ENCODE results near the gene HNRNPU.

The HNRNPU gene

DNA sequence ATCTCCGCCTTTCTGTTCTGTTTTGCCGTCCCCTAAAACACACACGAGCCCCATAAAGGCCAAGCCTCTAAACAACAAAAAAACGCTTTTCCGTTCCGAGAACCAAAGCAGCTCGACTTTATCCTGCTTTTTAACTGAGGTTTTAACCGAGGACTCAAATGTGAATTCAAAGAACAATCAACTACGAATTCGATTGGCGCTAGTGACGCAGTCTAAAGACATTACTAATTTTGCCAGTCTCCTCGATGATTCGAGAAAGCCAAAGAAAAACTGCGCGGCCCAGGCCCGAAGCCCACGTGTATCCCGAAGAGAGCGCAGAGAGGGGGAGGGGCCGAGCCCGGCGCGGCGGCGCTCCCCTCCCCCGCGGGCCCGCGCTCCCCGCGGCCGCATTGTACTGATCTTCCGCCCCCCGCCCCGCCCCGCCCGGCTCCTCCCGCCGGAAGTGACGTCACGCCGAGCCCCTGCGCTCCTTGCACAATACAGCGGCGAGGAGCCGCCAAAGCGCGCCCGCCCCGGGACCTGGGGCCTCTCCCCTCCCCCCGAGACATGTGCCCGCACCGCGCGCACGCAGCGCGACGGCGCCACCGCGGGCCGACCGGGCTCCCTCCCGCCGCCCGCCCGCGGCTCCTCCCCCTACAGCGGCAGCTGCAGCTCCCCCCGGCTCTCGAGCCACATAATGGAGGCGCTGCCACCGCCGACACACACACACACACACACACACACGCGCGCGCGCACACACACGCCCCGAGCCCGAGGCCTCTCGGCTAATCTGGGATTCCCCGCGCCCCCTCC, 1.4 kb downstream of the HNRNPU start:
- DNase-seq: peak; percentile 95

GRCh38 chr1:244862354-244862698, 2.0 kb downstream of the HNRNPU start:
- DNase-seq: no peak

GRCh38 chr1:244861683-244862082, 2.7 kb downstream of the HNRNPU start:
- DNase-seq: no peak

GRCh38 chr1:244860914-244861610, 3.3 kb downstream of the HNRNPU start:
- DNase-seq: no peak

DNA sequence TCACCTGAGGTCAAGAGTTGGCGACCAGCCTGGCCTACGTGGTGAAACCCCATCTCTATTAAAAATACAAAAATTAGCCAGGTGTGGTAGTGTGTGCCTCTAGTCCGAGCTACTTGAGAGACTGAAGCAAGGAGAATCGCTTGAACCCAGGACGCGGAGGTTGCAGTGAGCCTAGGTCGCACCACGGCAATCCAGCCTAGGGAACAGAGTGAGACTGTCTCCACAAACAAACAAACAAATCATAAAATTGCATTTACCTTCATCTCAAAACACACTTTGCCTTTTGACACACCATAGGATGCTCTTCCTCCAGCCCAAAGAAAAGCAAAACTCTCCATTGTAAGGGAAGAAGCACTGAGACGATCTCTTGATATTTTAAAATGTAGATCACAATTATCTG, 4.3 kb downstream of the HNRNPU start:
- no peak for DNase-seq

- DNase-seq: no peak
Observed at GRCh38 chr1:244858357-244858756, 6.0 kb downstream of the HNRNPU start.

DNA sequence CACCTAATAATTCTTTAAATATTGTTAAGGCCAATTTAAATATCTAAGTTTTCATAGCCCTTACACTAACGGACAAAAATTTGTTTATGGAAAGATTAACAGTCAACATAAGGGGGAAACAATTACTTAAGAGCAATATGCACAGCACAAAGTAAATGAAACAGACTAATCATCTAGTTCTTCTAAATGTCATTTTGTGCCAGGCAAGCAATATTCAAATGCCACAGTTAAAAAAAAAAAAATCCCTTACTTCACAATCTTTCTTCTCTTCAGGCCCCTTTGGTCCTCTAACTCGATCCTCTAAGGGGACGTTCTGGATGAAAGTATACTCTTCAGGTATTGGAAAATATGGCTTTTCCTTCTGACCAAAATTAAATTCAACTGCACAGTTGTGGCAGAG, 6.6 kb downstream of the HNRNPU start:
- DNase-seq: no peak

DNA sequence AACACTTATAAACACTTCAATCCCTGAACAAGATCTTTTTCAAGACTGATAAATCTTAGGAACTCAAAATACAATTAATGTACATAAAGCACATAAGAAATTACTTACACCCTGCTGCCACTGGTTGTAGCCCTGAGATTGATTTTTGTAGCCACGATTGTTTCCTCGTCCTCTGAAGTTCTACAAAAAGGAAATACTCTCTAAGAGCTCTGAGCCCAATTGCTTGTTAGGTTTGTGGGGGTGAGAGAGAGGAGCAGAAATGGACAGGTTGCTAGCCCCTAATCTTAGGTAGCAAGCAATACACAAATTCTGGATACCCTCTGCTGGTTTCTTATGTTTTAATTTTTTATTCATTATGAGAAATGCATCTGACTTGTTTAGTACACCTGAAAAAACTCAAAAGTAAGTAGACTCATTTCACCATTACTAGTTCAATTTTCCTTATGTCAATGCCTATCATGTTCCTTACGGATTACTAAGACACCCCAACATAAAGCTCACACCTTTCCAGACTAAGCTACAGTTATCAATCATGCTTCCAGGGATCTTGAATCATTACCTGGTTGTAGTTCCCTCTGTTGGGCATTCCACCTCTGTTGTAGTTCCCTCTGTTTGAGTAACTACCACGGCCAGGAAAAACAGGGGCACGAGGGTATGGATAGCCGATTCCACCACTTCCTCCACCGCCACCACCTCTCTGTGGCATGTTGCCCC, 9.3 kb downstream of the HNRNPU start:
- no peak for DNase-seq

GRCh38 chr1:244854166-244854565, 10.2 kb downstream of the HNRNPU start:
- no peak for DNase-seq

DNA sequence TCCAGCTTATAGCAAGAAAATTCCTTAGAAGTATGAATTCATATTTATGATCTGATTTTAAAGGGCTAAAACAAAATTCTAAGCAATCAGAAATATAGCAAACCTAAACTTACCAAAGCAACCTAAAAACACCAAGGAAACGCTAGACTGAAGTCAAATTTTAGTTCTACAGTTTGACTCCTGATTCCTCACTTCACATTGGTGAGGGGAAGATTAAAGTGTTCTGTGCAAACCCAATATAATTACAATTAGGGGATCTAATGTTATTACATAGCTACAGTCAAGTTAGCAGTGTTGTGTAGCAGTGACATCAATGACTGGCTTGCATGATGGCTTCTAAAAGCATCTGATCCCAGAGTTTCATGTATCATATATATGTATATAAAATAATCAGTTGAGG, 11.6 kb downstream of the HNRNPU start:
- DNase-seq: no peak

DNA sequence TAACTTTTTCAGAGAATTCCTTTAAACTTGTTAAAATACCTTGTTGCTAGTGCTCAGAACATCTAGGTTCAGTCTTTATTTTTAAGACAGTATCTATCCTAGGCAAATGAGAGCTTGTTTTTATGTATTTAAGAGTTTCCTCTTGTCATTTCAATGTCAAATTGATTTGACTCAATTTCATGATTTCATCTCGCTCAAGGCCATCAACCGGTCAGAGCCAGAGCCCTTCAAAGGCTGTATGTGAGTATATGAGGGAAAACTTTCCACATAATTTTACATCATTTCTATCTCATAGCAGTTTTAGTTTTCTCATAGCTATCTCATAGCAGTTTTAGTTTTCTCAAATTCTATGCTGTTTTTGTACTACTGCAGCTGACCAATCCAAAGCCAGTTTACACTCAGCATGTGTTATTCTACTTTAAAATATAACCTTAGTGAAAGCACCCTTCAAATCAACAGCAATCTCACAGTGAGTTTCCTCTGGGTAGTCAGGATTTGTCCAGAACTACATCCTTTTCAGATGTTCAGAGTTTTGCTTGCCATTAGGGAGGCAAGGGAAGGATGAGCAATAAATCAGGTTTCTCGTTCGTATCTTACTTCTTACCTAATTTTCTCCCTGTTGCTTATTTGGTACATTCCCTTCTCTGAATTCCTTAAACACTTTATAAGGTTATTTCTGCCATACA, 12.7 kb downstream of the HNRNPU start:
- DNase-seq: no peak

GRCh38 chr1:244850896-244851295, 13.4 kb downstream of the HNRNPU start:
- DNase-seq: no peak

GRCh38 chr1:244850099-244850852, 14.1 kb downstream of the HNRNPU start:
- no peak for DNase-seq

- DNase-seq: no peak
Observed at GRCh38 chr1:244849189-244849866, 15.0 kb downstream of the HNRNPU start.

GRCh38 chr1:244846653-244847052, 17.7 kb downstream of the HNRNPU start:
- no peak for DNase-seq

DNA sequence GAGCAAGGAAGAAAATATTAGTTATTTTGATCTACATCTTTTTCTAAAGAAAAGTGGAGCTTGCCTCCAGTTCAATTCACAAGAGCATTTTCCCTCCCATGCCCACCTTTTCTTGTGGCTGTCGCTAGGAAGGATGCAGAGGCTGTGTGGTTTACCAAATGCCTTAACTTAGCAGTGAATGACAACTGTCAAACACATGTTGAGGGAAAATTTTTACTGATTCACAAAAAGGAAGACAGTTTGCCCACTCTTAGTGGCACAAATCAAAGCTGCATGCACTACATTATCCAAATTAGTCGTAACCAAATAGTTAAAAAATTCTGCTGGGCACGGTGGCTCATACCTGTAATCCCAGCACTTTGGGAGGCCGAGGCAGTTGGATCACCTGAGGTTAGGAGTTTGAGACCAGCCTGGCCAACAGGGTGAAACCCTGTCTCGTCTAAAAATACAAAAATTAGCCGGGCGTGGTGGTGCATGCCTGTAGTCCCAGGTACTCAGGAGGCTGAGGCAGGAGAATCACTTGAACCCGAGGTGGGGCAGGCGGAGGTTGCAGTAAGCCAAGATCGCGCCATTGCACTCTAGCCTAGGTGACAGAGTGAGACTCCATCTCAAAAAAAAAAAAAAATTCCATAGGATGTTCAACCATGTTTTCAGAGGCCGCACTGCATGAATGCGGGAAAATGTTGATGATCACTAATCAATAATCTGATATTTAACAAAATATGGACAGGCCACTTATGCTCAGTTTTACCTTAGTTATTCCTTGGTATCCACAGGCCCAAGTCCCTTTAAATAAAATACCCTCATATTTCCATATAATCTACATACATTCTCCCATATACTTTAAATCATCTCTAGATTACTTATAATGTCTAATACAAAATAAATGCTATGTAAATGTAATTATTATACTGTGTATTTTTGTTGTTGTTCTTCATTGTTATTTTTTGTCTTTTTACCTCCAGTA, 19.9 kb downstream of the HNRNPU start:
- DNase-seq: no peak

GRCh38 chr1:244843148-244843978, 21.0 kb downstream of the HNRNPU start:
- DNase-seq: no peak

DNA sequence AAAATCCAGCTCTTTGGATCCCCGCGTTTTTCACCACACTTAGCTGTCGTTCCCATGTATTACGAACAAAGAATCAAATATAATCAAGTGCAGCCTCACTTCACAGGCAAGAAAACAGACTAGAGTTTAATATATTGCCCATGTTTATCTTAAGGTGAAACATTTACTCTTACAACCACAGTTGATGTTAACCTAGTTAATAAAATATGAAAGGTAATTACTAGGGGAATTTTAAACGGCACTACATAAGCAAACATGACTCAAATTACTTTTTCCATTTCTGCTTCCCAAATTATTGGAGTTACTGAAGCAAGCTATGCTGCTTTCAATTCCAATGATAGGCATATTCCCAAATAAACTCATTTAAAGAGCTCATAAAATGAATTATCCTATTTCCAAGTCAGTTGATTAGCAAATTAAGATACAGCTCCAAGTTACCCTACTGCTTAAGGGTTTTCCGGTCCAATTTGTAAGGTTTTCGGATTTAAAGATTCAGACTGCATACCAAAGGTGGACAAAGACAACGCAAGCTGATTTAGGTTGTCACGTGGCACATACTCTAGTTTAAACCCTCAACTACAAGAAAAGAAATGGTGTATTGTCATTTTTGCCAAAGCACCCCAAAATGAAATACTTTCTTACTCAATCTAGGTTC, 22.9 kb downstream of the HNRNPU start:
- no peak for DNase-seq

DNA sequence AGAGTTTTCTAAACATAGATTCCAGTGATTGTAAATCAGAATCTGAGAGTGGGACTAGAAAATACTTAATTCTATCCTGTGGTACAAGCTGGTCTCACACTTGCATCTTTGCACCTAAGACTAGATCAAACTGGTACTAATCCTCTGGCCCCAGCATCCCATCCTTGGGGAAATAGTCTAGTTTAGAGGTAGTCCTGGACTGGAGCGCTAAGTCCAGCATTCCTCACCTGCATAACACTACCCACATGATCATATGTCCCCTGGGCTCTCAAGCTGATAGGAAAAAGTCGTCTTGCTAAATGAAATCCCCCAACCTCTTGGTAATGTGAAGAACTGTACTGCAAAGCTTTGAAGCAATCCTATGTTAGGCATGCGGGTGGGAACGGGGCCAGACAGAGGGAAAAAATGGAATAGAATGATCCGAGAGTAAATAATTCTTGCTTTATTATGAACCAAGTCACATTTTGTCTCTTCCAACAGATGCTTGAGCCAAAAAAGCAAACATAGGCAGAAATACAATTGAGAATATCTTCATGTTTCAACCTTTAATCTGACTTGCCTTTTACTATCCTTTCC, 24.0 kb downstream of the HNRNPU start:
- DNase-seq: no peak

All from stimulated activated naive CD4-positive, alpha-beta T cell treated with Interleukin-2 at 50 U/mL for 16 hours (primary cell).